Activated T-helper 9 cell treated with anti-CD3 and anti-CD28 coated beads, Interleukin-2, amount 50 U/mL, for 16 hours (primary cell): ENCODE data around the gene ANKS1B.
"Not testable (repeated sequence)": the region's sequence is repeated elsewhere in the genome, so short reads cannot be mapped to it uniquely, and the experiment has no call there.

Experiments
- DNase-seq: peaks from one replicate; pipeline ENCODE4 v3.0.0-alpha.2; 2020; ENCODE audit warnings: low read depth

ANKS1B gene

GRCh38 chr12:98763656-98764055 is 1221.1 kb downstream of the ANKS1B start:
- no peak for DNase-seq

- no peak for DNase-seq
Observed at GRCh38 chr12:98758331-98758730, 1226.4 kb downstream of the ANKS1B start.

GRCh38 chr12:98757455-98757854 is 1227.3 kb downstream of the ANKS1B start:
- no peak for DNase-seq

- not testable (repeated sequence) for DNase-seq
Observed at GRCh38 chr12:98755855-98756254, 1228.9 kb downstream of the ANKS1B start.

- DNase-seq, result no peak
Observed at GRCh38 chr12:98754095-98754494, 1230.6 kb downstream of the ANKS1B start.

- no peak for DNase-seq
Observed at GRCh38 chr12:98752726-98753125, 1232.0 kb downstream of the ANKS1B start.

DNA sequence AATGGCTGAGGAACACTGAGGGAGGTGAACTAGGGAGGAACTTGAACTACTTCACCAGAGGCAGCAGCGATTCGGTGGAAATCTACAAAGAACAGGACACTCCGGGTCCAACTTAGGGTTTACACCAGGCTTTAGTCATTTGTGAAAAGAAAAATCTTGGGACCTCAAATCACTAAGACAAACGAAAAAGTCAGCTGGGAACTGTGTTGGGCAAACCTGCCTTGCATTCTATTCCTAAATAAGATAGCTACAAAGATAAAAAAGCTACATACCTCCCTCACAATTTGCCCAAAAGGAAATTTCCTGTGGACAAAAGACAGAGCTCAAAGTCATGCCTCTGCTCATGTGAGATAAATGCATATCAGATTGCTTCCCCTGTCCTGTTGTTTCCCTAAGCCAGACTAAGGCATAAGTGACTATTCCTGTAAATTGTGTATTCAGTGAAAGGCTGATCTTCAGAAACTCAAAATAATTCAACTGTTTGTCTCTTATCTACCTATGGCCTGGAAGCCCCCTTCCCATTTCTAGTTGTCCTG is 1233.1 kb downstream of the ANKS1B start:
- no peak for DNase-seq

GRCh38 chr12:98750511-98750910 is 1234.2 kb downstream of the ANKS1B start:
- DNase-seq, result no peak

GRCh38 chr12:98748463-98748862 is 1236.3 kb downstream of the ANKS1B start:
- DNase-seq, result no peak

GRCh38 chr12:98745578-98746391 is 1239.0 kb downstream of the ANKS1B start:
- DNase-seq, result no peak

GRCh38 chr12:98744680-98745079 is 1240.1 kb downstream of the ANKS1B start:
- DNase-seq, result no peak

DNA sequence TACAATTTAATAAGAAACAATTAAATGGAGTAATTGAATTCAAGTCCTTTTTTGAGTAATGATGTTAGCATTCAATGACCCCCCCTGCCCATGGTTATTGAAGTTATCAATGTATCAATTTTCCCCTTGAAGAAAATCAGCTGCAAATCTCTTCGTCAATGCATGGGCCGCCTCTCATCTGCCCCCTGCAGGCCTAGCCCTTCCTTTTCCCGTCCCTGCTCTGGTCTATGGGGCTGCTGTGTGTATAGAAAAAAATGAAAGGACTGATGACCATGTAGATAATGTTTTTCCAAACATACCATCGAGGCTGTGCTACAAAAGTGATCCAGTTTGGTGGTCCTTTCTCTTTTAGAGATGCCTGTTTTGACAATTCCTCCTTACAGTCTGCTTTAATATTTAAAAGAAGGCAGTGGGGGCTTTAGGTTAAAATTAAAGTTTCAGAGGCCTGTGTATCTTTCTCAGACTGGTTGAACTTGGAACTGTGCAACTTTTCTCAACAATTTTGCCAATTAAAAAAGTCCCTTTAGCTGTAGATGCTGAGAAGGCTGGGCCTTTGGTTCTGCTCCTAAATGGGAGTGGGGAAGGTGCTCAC is 1241.3 kb downstream of the ANKS1B start:
- no peak for DNase-seq

DNA sequence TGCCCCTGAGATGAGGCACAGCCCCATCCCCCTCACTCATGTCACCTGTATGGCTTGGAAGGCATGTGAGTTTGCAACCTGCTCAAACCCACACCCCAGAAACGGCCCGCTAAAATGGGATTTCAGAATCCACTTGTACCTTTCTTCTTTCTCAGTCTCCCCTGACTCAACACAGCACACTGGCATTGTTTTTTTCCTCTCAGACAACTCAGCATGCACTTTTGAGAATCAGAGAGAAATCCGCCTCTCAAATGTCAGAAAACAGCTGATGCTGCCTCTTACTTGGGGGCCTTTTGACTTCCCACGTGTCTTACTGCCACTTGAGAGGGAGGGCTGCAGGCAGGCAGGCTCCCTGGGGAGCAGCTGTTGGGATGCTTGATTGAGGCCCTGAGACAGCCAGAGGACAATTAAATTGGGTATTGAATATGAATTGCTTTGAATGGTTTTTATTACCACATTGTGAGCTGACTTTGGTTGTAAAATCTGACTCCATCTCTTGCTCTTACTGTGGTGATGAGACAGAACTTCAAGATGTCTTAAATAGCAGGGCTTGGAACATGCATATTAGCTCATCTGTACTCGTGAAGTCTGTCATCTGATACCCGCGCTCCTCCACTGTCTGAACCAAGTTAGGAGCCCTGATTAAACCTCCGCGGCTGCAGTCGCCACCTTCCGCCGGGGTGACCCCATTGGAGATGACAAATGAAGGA is 1243.0 kb downstream of the ANKS1B start:
- no peak for DNase-seq

DNA sequence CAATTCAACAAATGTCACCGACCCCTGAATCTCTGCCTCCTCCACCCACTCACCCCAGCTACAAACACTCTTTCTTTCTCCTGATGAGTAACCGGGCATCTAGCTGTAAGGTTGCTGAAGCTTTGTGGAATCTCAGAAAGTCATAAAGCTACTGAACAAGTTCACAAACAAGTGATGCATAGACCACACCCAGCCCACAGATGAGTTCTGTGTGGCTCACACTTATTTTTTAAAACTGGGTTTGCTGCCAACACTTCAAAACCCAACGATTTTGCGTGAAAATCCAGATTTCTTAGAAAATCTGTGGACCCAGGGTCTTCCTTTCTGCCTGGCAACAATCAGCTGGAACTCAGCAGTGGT is 1243.6 kb downstream of the ANKS1B start:
- no peak for DNase-seq

DNA sequence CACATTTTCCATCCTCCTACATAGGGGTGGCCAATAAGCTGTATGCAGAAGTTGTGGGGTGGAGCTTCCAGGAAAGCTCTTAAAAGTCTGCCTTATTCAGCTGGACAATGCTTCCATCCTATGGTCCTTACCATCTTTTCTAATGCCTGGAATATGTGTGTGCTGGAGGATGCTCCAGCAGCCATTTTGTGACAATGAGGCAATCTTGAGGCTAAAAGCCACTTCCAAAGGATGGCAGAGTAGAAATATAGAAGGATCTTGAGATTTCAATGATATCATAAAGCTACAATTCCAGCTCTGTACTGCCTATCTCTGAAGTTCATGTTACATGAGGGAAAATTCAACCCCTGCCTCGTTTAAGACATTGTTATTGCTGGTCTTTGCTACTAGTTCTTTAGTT is 1244.0 kb downstream of the ANKS1B start:
- DNase-seq, result no peak

DNA sequence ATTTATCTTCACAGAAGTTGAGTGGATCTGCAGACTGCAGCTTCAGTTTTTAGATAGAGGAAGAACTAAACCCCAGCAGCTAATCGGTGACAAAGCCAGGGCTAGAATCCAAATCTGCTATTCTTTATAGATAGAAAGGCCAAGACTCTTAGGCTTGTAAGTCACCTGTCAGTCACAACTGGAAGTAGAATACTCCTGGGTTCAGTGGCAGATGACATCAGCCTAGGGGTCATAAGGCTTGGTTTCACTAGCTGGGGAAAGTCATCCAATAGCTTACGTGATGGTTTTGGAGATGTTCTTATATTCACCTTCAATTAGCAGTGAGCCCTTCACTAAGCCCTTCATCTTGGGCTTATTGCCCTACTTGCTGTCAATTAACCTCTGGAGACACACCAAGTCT is 1246.2 kb downstream of the ANKS1B start:
- no peak for DNase-seq

DNA sequence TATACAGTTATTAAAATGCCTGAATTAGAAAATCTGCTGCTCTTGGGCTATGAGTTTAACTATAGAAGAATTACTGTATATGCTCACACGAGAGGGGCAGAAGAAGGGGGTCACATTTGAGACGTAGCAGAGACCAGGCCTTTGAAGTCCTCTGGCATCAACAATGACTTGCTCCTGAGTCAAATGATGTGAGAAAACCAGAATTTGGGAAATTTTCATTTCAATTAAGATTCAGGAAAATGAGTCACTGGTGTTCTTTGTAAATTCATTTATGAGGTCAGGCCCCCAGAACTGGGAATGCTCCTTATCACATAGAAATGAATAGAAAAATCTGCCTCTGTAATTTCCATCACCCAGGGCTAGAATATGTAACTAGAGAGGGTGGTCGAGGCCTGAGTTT is 1246.7 kb downstream of the ANKS1B start:
- no peak for DNase-seq

- DNase-seq, result no peak
Observed at GRCh38 chr12:98737322-98737712, 1247.4 kb downstream of the ANKS1B start.

- no peak for DNase-seq
Observed at GRCh38 chr12:98736352-98737321, 1248.1 kb downstream of the ANKS1B start.

DNA sequence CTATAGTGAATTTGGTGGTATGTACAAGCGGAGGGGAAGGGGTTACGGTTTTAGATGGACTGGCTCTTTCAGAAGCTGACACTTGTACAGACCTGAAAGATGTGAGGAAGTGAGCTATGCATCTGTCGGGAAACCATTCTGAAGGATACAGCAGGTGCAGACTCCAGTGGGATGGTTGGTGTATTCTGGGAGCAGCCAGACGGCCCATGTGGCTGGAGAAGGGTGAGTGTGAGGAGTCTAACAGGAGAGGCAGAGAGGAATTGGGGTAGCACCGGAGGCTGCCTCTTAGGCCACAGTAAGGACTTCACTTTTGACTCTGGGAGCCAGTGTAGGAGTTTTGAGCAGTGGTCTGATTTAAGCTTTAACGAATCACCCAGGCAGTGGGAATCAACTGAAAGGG is 1248.9 kb downstream of the ANKS1B start:
- DNase-seq, result no peak

DNA sequence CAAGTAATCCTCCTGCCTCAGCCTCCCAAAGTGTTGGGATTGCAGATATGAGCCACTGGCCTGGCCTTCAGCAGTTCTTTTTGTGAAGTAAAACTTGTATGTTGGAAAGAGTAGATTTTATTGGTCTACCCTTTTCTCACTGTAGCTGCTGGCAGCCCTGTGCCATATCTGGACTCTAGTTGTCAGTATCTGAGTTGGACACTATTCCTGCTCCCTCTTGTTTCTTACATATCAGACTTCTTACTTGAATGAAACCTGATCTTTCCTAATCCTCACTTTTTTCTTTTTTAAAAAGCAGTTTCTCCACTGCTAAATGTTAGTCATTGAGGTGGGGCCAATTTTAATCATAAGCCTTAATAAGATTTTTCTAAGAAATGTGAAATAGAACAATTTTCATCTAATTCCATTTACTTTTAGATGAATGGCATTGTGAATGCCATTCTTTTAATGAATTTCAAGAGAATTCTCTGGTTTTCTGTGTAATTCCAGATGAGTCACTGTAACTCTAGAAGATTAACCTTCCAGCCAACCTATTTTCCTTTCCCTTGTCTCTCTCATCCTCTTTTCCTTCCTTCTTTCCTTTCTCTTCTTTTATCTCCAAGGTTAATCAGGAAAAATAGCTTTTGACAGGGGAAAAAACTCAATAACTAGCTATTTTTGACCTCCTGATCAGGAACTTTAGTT is 1250.9 kb downstream of the ANKS1B start:
- DNase-seq, result no peak
